Thoracic aorta (tissue), 2 donors: Measurements from ENCODE around the gene CTIF. TPM values are rescaled to one million over a fixed set of nuclear protein-coding genes. Genes with fewer than 3 reads are reported as not detected.

ENCODE experiments used
- ATAC-seq: fragments of 150-250 bp; one replicate; pipeline ENCODE4 v1.8.0; 2017; ENCODE audit warnings: low read depth; ENCODE audit not compliant: insufficient number of reproducible peaks, low FRiP score
- DNase-seq: peaks from one replicate; pipeline ENCODE4 v3.0.0-alpha.2; 2020; ENCODE audit warnings: low spot score
- H3K27ac ChIP-seq, 2 donors: fragments of 200-600 bp; sonication (generic); 1 replicate in 1 of 2; 2 replicates in 1 of 2; pipeline ENCODE4 v1.5.1; 2016; ENCODE audit warnings: mild to moderate bottlenecking in 2 of 2, moderate library complexity in 2 of 2
- H3K27me3 ChIP-seq: fragments of 200-600 bp; sonication (generic); replicated peaks from 2 replicates; pipeline ENCODE4 v1.6.0; 2016; ENCODE audit warnings: mild to moderate bottlenecking; ENCODE audit not compliant: insufficient read depth
- H3K36me3 ChIP-seq: fragments of 200-600 bp; sonication (generic); one replicate; pipeline ENCODE4 v1.5.1; 2016
- H3K4me1 ChIP-seq, 2 donors: fragments of 200-600 bp; sonication (generic); 1 replicate in 1 of 2; 2 replicates in 1 of 2; pipeline versions ENCODE4 v1.5.1 to v1.6.0; 2016; ENCODE audit warnings: low read depth in 2 of 2, mild to moderate bottlenecking in 1 of 2; ENCODE audit not compliant: control insufficient read depth in 1 of 2
- H3K4me3 ChIP-seq: fragments of 200-600 bp; sonication (generic); 2 replicates; pipeline ENCODE4 v1.5.1; 2016; ENCODE audit warnings: mild to moderate bottlenecking
- H3K9me3 ChIP-seq: fragments of 200-600 bp; sonication (generic); 2 replicates; pipeline ENCODE4 v1.5.1; 2016
- CTCF ChIP-seq: fragments of 200-600 bp; sonication (generic); IDR thresholded peaks from one replicate; pipeline ENCODE4 v1.5.1; 2019; ENCODE audit warnings: antibody characterized with exemption
- total RNA-seq, 2 donors: library from RNA; depleted of rRNA; stranded (reverse); fragments of >200 nt; gene quantifications; one replicate each; pipeline versions ENCODE4 v1.1.0 to v1.2.3, GENCODE V29; 2016

Gene CTIF
- total RNA-seq, 2 donors from 2014 or later, result 63.3 to 125 TPM

- TF ChIP-seq CTCF, result no peak
Observed at GRCh38 chr18:48798334-48799245, 259.8 kb downstream of the CTIF start.

GRCh38 chr18:48799724-48800315, 261.0 kb downstream of the CTIF start:
- DNase-seq (no peak), ATAC-seq (no peak)
- H3K36me3 ChIP-seq, result no peaks in the 10 kb centered on the region
- no peaks in the 10 kb centered on the region for H3K9me3 ChIP-seq
- no peak overlapping the region for H3K4me3 ChIP-seq
- H3K27ac ChIP-seq, result peak overlapping the region; percentile 67 to 81
- TF ChIP-seq CTCF, result no peak
- H3K27me3 ChIP-seq, result no peaks in the 10 kb centered on the region
- peaks cover 38 to 73% of the 10 kb centered on the region in 2 donors for H3K4me1 ChIP-seq

More at GRCh38 chr18:48798334-48799245, 259.8 kb downstream of the CTIF start:
- no peak overlapping the region for H3K4me3 ChIP-seq
- no peak for ATAC-seq
- no peaks in the 10 kb centered on the region for H3K9me3 ChIP-seq
- H3K4me1 ChIP-seq, result peaks cover 26 to 69% of the 10 kb centered on the region in 2 donors
- H3K36me3 ChIP-seq, result no peaks in the 10 kb centered on the region
- H3K27ac ChIP-seq, result peak overlapping the region; percentile 18 to 33
- H3K27me3 ChIP-seq, result no peaks in the 10 kb centered on the region
- DNase-seq, result no peak

- Histone ChIP-seq H3K27me3 (no peaks in the 10 kb centered on the region), H3K4me3 (no peak overlapping the region), H3K27ac (peak overlapping the region; percentile 67 to 81), H3K9me3 (no peaks in the 10 kb centered on the region), H3K36me3 (no peaks in the 10 kb centered on the region), H3K4me1 (peaks cover 38 to 79% of the 10 kb centered on the region in 2 donors)
- DNase-seq, result no peak
- no peak for ATAC-seq
- TF ChIP-seq CTCF, result no peak
Observed at GRCh38 chr18:48800466-48800865, 261.6 kb downstream of the CTIF start.

- Histone ChIP-seq H3K9me3 (no peaks in the 10 kb centered on the region), H3K4me1 (peaks cover 41 to 85% of the 10 kb centered on the region in 2 donors), H3K4me3 (no peak overlapping the region), H3K36me3 (no peaks in the 10 kb centered on the region), H3K27me3 (no peaks in the 10 kb centered on the region), H3K27ac (peak overlapping the region; percentile 67 to 81)
- no peak for DNase-seq
- ATAC-seq, result peak; percentile 26
- TF ChIP-seq CTCF, result no peak
Observed at GRCh38 chr18:48800876-48801727, 262.3 kb downstream of the CTIF start.
